Spinal cord (tissue), 10 donors: Measurements from ENCODE around the gene WBP2. TPM values are rescaled to one million over a fixed set of nuclear protein-coding genes. Genes with fewer than 3 reads are reported as not detected.

Experiments
- DNase-seq, 6 donors: peaks; one replicate each; pipeline versions ENCODE4 v3.0.0 to v3.0.0-alpha.2; 2013 to 2015; ENCODE audit warnings: low spot score in 6 of 6, low read depth in 4 of 6
- H3K27ac ChIP-seq: one replicate; pipeline ENCODE4 v1.5.1; 2013; ENCODE audit warnings: low read depth, low read length, control low read depth
- H3K27me3 ChIP-seq: one replicate; pipeline ENCODE4 v1.6.1; 2013; ENCODE audit warnings: low read length; ENCODE audit not compliant: control insufficient read depth, insufficient read depth
- H3K36me3 ChIP-seq: one replicate; pipeline ENCODE4 v1.6.1; 2013; ENCODE audit warnings: low read length; ENCODE audit not compliant: control insufficient read depth, insufficient read depth
- H3K4me1 ChIP-seq: one replicate; pipeline ENCODE4 v1.6.1; 2013; ENCODE audit warnings: low read length; ENCODE audit not compliant: control insufficient read depth, insufficient read depth
- H3K4me3 ChIP-seq: one replicate; pipeline ENCODE4 v1.5.1; 2013; ENCODE audit warnings: low read depth, low read length, control low read depth
- H3K9me3 ChIP-seq: one replicate; pipeline ENCODE4 v1.6.1; 2013; ENCODE audit warnings: low read length; ENCODE audit not compliant: control insufficient read depth, insufficient read depth
- WGBS: methylation state at CpG from one replicate; pipeline ENCODE4 v1.1.5; 2013; ENCODE audit warnings: missing lambda C conversion rate; ENCODE audit not compliant: insufficient coverage; 5-methylcytosine and 5-hydroxymethylcytosine counted together
- polyA plus RNA-seq, 2 donors: library from polyadenylated mRNA; unstranded; fragments of 120-200 nt; gene quantifications; one replicate each; pipeline ENCODE4 v1.2.1, GENCODE V29; 2013; ENCODE audit not compliant: insufficient read length in 2 of 2
- total RNA-seq, 2 donors: library from RNA; depleted of rRNA in 1 of 2; stranded (reverse); fragments of 120-200 nt in 1 of 2; fragments of >200 nt in 1 of 2; gene quantifications; one replicate each; pipeline versions ENCODE4 v1.2.3 to v1.2.4, GENCODE V29; 2013 to 2014
- donor health status: healthy.

The WBP2 gene
- total and polyA plus RNA-seq, 4 donors, result 45.6 to 231 (median 134) TPM

- no peaks in the 10 kb centered on the region for H3K9me3 ChIP-seq
- H3K27me3 ChIP-seq, result no peaks in the 10 kb centered on the region
- 94% methylated on average over 16 of the region's 16 CpGs for WGBS
- H3K36me3 ChIP-seq, result peaks cover 96% of the 10 kb centered on the region
- H3K27ac ChIP-seq, result no peak overlapping the region
- peaks cover 18% of the 10 kb centered on the region for H3K4me1 ChIP-seq
- no peak for DNase-seq
- H3K4me3 ChIP-seq, result no peak overlapping the region
These were observed 36.7 kb downstream of the WBP2 start for GRCh38 chr17:75818326-75818885.

DNA sequence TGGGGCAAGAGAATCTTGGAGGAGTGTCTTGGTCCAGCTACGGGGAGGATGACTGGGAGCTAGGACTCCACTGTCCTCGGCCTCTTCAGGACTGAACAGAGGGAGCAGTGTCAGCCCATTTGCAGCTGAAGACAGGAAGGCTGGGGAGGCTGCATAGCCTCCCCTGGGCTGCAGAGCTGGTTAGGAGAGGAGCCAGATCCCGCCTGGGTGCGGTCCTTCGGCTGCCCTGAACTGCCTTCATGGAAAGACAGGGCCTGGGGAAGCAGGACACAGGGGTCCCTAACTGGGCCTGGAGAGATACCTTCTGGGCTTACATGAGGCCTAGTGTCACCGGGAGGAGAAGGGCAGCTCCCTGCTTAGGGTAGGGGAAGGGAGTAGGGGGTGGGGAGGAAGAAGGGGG, 37.6 kb downstream of the WBP2 start:
- no peaks in the 10 kb centered on the region for H3K9me3 ChIP-seq
- 93% methylated on average over 6 of the region's 6 CpGs for WGBS
- H3K4me3 ChIP-seq, result no peak overlapping the region
- DNase-seq, result no peak
- no peak overlapping the region for H3K27ac ChIP-seq
- peaks cover 96% of the 10 kb centered on the region for H3K36me3 ChIP-seq
- peaks cover 11% of the 10 kb centered on the region for H3K4me1 ChIP-seq
- H3K27me3 ChIP-seq, result no peaks in the 10 kb centered on the region

DNA sequence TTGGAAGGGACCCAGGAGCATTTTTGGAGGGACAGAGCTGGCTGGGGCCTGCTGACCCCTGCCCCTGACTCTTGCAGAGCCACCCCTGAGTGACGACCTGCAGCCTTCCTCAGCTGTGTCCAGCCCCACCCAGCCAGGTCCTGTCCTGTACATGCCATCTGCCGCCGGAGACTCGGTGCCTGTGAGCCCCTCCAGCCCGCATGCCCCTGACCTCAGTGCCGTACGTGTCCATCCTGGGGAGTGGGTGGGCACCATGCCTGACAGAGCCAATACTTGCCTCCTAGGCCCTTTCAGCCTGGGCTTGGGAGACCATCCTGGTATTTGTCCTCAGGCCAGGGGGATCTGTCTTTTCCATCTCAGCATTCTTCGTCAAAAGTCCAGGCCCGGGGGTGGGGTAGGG, 38.4 kb downstream of the WBP2 start:
- H3K4me1 ChIP-seq, result peaks cover 3% of the 10 kb centered on the region
- H3K9me3 ChIP-seq, result no peaks in the 10 kb centered on the region
- H3K36me3 ChIP-seq, result peaks cover 96% of the 10 kb centered on the region
- DNase-seq, result no peak
- no peak overlapping the region for H3K4me3 ChIP-seq
- 96% methylated on average over 9 of the region's 9 CpGs for WGBS
- H3K27ac ChIP-seq, result no peak overlapping the region
- no peaks in the 10 kb centered on the region for H3K27me3 ChIP-seq

DNA sequence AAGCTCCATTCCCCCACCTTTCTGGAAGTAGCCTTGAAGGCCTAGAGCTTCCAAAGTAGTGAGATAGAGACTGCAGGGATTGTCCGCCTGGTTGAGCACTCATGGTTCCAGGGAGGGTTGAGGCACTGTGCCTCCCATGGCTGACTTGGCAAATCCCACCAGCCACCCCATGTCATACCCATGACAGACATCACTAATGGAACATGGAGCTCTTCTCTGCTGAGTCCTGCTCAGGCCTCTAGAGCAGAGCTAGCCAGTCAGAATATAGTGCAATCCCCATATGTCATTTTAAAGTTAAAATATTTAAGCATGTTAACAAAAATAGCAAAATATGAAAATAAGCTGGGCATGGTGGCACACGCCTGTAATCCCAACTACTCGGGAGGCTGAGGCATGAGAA, 39.7 kb downstream of the WBP2 start:
- no CpG with 5 or more reads among the region's 3 CpGs for WGBS

GRCh38 chr17:75814900-75815373, 40.2 kb downstream of the WBP2 start:
- 90% methylated on average over 13 of the region's 13 CpGs for WGBS
- H3K9me3 ChIP-seq, result no peaks in the 10 kb centered on the region

More for the DNA sequence above, 39.7 kb downstream of the WBP2 start:
- Histone ChIP-seq H3K4me1 (no peaks in the 10 kb centered on the region), H3K27ac (no peak overlapping the region), H3K4me3 (no peak overlapping the region), H3K36me3 (peaks cover 95% of the 10 kb centered on the region), H3K27me3 (no peaks in the 10 kb centered on the region), H3K9me3 (no peaks in the 10 kb centered on the region)
- no peak for DNase-seq

GRCh38 chr17:75814021-75814395, 41.1 kb downstream of the WBP2 start:
- Histone ChIP-seq H3K9me3 (no peaks in the 10 kb centered on the region), H3K36me3 (peaks cover 93% of the 10 kb centered on the region), H3K27me3 (no peaks in the 10 kb centered on the region), H3K4me1 (no peaks in the 10 kb centered on the region), H3K27ac (no peak overlapping the region), H3K4me3 (no peak overlapping the region)
- WGBS, result 97% methylated on average over 5 of the region's 6 CpGs
- DNase-seq, result no peak

More at GRCh38 chr17:75814900-75815373, 40.2 kb downstream of the WBP2 start:
- no peak for DNase-seq
- Histone ChIP-seq H3K4me1 (no peaks in the 10 kb centered on the region), H3K27ac (no peak overlapping the region), H3K4me3 (no peak overlapping the region), H3K27me3 (no peaks in the 10 kb centered on the region), H3K36me3 (peaks cover 95% of the 10 kb centered on the region)

- H3K4me3 ChIP-seq, result no peak overlapping the region
- WGBS, result 95% methylated on average over 13 of the region's 24 CpGs
- no peaks in the 10 kb centered on the region for H3K27me3 ChIP-seq
- H3K36me3 ChIP-seq, result peaks cover 91% of the 10 kb centered on the region
- DNase-seq, result no peak
- no peak overlapping the region for H3K27ac ChIP-seq
- H3K9me3 ChIP-seq, result no peaks in the 10 kb centered on the region
- H3K4me1 ChIP-seq, result no peaks in the 10 kb centered on the region
These were observed 41.8 kb downstream of the WBP2 start for GRCh38 chr17:75813081-75814020.

- 91% methylated on average over 25 of the region's 27 CpGs for WGBS
These were observed 42.8 kb downstream of the WBP2 start for GRCh38 chr17:75812096-75813013.

GRCh38 chr17:75811174-75811573, 44.0 kb downstream of the WBP2 start:
- H3K27me3 ChIP-seq, result no peaks in the 10 kb centered on the region
- 96% methylated on average over 7 of the region's 7 CpGs for WGBS

More at GRCh38 chr17:75812096-75813013, 42.8 kb downstream of the WBP2 start:
- Histone ChIP-seq H3K27me3 (no peaks in the 10 kb centered on the region), H3K4me3 (no peak overlapping the region), H3K9me3 (no peaks in the 10 kb centered on the region), H3K4me1 (no peaks in the 10 kb centered on the region), H3K36me3 (peaks cover 81% of the 10 kb centered on the region), H3K27ac (no peak overlapping the region)
- DNase-seq, result no peak

More at GRCh38 chr17:75811174-75811573, 44.0 kb downstream of the WBP2 start:
- Histone ChIP-seq H3K36me3 (peaks cover 69% of the 10 kb centered on the region), H3K4me3 (no peak overlapping the region), H3K4me1 (no peaks in the 10 kb centered on the region), H3K9me3 (no peaks in the 10 kb centered on the region), H3K27ac (no peak overlapping the region)
- no peak for DNase-seq
